Brain microvascular endothelial cell (primary cell): Measurements from ENCODE around the gene HES3.
A peak's percentile ranks its signal among the peaks of the same experiment; 100 is the strongest.

Source experiments
- DNase-seq: peaks from one replicate; pipeline ENCODE4 v3.0.0-alpha.2; 2020
- H3K27ac ChIP-seq: fragments of 250-450 bp; sonication (Bioruptor Pico); 2 replicates; pipeline ENCODE4 v1.5.1; 2020; ENCODE audit warnings: mild to moderate bottlenecking, moderate library complexity
- H3K27me3 ChIP-seq: fragments of 250-450 bp; sonication (Bioruptor Pico); replicated peaks from 2 replicates; pipeline ENCODE4 v1.5.1; 2020; ENCODE audit warnings: mild to moderate bottlenecking
- H3K36me3 ChIP-seq: fragments of 250-450 bp; sonication (Bioruptor Pico); replicated peaks from 2 replicates; pipeline ENCODE4 v1.5.1; 2020; ENCODE audit warnings: mild to moderate bottlenecking
- H3K4me3 ChIP-seq: 2 replicates; pipeline ENCODE4 v1.5.1; 2011; ENCODE audit warnings: low read depth, mild to moderate bottlenecking, control low read depth, low read length, moderate library complexity
- CTCF ChIP-seq: IDR thresholded peaks from 2 replicates; pipeline ENCODE4 v1.5.1; 2011; ENCODE audit warnings: low read depth, mild to moderate bottlenecking, moderate library complexity, low read length, control low read depth, inconsistent platforms; ENCODE audit errors: missing control alignments
- in situ Hi-C: cut with HindIII; loops from 2 replicates; pipeline ENCODE4 v1.10.0; 2017; ENCODE audit warnings: low sequenced_read_pairs, low pct_ligation_motif_present

Gene HES3

GRCh38 chr1:6263716-6264115 is 19.7 kb downstream of the HES3 start:
- Histone ChIP-seq H3K27ac (no peak overlapping the region), H3K36me3 (no peaks in the 10 kb centered on the region), H3K4me3 (no peak overlapping the region), H3K27me3 (no peaks in the 10 kb centered on the region)
- in situ Hi-C loops: no loop called here
- TF ChIP-seq CTCF: no peak
- DNase-seq: no peak

- no peak for TF ChIP-seq CTCF
- no peak overlapping the region for H3K4me3 ChIP-seq
- H3K27me3 ChIP-seq: no peaks in the 10 kb centered on the region
- H3K36me3 ChIP-seq: no peaks in the 10 kb centered on the region
- H3K27ac ChIP-seq: no peak overlapping the region
- no peak for DNase-seq
- in situ Hi-C loops: no loop called here
Measured at GRCh38 chr1:6265151-6265550, 21.2 kb downstream of the HES3 start.

- no peak for TF ChIP-seq CTCF
- H3K27ac ChIP-seq: no peak overlapping the region
Measured at GRCh38 chr1:6266641-6267040, 22.7 kb downstream of the HES3 start.

GRCh38 chr1:6267686-6268322 is 23.8 kb downstream of the HES3 start:
- Histone ChIP-seq H3K36me3 (no peaks in the 10 kb centered on the region), H3K27me3 (no peaks in the 10 kb centered on the region), H3K4me3 (no peak overlapping the region), H3K27ac (no peak overlapping the region)
- no peak for DNase-seq
- in situ Hi-C loops: no loop called here
- no peak for TF ChIP-seq CTCF

More at GRCh38 chr1:6266641-6267040, 22.7 kb downstream of the HES3 start:
- in situ Hi-C loops: no loop called here
- Histone ChIP-seq H3K36me3 (no peaks in the 10 kb centered on the region), H3K4me3 (no peak overlapping the region), H3K27me3 (no peaks in the 10 kb centered on the region)
- no peak for DNase-seq

GRCh38 chr1:6268415-6268814 is 24.4 kb downstream of the HES3 start:
- H3K27ac ChIP-seq: no peak overlapping the region
- H3K27me3 ChIP-seq: no peaks in the 10 kb centered on the region
- no peaks in the 10 kb centered on the region for H3K36me3 ChIP-seq
- peak; percentile 14 for TF ChIP-seq CTCF
- no peak for DNase-seq
- no peak overlapping the region for H3K4me3 ChIP-seq
- in situ Hi-C loops: no loop called here

GRCh38 chr1:6269296-6269695 is 25.3 kb downstream of the HES3 start:
- no peak overlapping the region for H3K27ac ChIP-seq
- H3K27me3 ChIP-seq: no peaks in the 10 kb centered on the region
- no peaks in the 10 kb centered on the region for H3K36me3 ChIP-seq
- DNase-seq: no peak
- H3K4me3 ChIP-seq: no peak overlapping the region
- no peak for TF ChIP-seq CTCF
- in situ Hi-C loops: no loop called here
